Natural killer cell treated with Interleukin-12 subunit alpha and Interleukin-12 subunit beta and Interleukin-15 and Interleukin-18, amount 100 ng/mL, for 72 hours (primary cell): ENCODE measurements around the gene UBE2M. TPM values are rescaled to one million over a fixed set of nuclear protein-coding genes. Genes with fewer than 3 reads are reported as not detected.

Experiments used
- ATAC-seq, 2 donors: fragments of 150-1000 bp; cut with Tn5 transposase in 1 of 2; sonication (Bioruptor Pico), chemical (Tn5 transposase) in 1 of 2; 2 replicates each; pipeline ENCODE4 v1.10.0; 2021
- DNase-seq: peaks from one replicate; pipeline ENCODE4 v3.0.0; 2022; ENCODE audit warnings: low spot score
- H3K27ac Mint-ChIP-seq, 2 donors: 1 replicate in 1 of 2; 2 replicates in 1 of 2; pipeline ENCODE4 v1.8.0; 2022; ENCODE audit warnings: mixed read lengths in 2 of 2, mild to moderate bottlenecking in 1 of 2, moderate library complexity in 1 of 2
- H3K27me3 Mint-ChIP-seq, 2 donors: 1 replicate in 1 of 2; 2 replicates in 1 of 2; pipeline ENCODE4 v1.8.0; 2022; ENCODE audit warnings: mixed read lengths in 2 of 2
- H3K36me3 Mint-ChIP-seq: one replicate; pipeline ENCODE4 v1.8.0; 2022; ENCODE audit warnings: mixed read lengths
- H3K4me1 Mint-ChIP-seq, 2 donors: 1 replicate in 1 of 2; 2 replicates in 1 of 2; pipeline ENCODE4 v1.8.0; 2022; ENCODE audit warnings: low read depth in 2 of 2, mixed read lengths in 2 of 2, mild to moderate bottlenecking in 1 of 2
- H3K4me3 Mint-ChIP-seq: one replicate; pipeline ENCODE4 v1.8.0; 2022; ENCODE audit warnings: mixed read lengths
- H3K9me3 Mint-ChIP-seq: 2 replicates; pipeline ENCODE4 v1.8.0; 2022; ENCODE audit warnings: mixed read lengths
- total RNA-seq, 2 donors: library from RNA; stranded (reverse); gene quantifications; one replicate each; pipeline ENCODE4 v1.2.3, GENCODE V29; 2022

The UBE2M gene
- total RNA-seq, 2 donors from 2014 or later, result 161 to 183 TPM

DNA sequence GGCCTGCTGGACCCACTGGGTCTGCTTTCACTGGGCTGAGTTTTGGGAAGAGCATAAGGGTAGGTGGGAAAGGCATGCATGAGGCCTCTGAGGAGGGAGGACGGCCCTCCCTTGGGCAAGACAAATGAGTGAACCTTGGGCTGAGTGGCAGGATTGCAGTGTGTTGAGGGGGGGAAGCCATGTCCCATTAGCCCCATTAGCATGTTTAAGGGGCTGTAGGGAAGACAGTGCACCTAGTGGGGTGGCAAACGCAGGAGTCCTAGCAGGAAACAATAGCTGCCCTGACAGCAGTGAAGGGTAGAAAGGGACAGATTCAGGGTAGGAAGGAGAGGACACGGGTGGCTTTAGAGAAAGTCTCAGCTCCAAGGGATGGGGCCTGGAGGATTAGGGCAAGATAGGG is 35.7 kb downstream of the UBE2M start:
- no peaks in the 10 kb centered on the region for H3K9me3 Mint-ChIP-seq
- no peak for ATAC-seq
- DNase-seq, result no peak
- H3K27ac Mint-ChIP-seq, result peak overlapping the region in 1 of 2 donors; percentile 47
- H3K4me1 Mint-ChIP-seq, result peaks cover 23 to 29% of the 10 kb centered on the region in 2 donors
- no peaks in the 10 kb centered on the region for H3K27me3 Mint-ChIP-seq
- H3K36me3 Mint-ChIP-seq, result no peaks in the 10 kb centered on the region
- no peak overlapping the region for H3K4me3 Mint-ChIP-seq

DNA sequence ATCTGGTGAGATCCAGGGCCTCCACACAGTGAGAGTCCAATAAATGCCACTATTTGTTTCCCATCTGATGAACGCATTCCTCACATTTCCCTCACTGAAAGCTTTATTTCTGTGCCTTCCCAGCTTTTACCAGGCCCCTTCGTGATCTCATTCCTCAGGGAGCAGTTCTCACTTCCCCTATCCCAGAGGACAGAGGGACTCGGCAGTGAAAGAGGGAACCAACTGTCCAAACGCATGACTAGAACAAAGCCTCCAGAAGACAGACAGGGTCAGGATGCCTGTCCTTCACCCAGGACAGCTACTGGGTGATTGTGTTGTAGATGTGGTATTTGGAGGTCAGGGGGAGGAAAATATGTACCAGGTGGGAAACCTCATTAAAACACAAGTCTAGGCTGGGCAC is 36.8 kb downstream of the UBE2M start:
- DNase-seq (no peak), ATAC-seq (no peak)
- no peaks in the 10 kb centered on the region for H3K27me3 Mint-ChIP-seq
- H3K4me1 Mint-ChIP-seq, result peaks cover 23 to 29% of the 10 kb centered on the region in 2 donors
- H3K27ac Mint-ChIP-seq, result no peak overlapping the region
- no peaks in the 10 kb centered on the region for H3K36me3 Mint-ChIP-seq
- peak overlapping the region; percentile 37 for H3K4me3 Mint-ChIP-seq
- no peaks in the 10 kb centered on the region for H3K9me3 Mint-ChIP-seq

- peak overlapping the region; percentile 96 to 98 for H3K27ac Mint-ChIP-seq
- no peaks in the 10 kb centered on the region for H3K9me3 Mint-ChIP-seq
- no peaks in the 10 kb centered on the region for H3K27me3 Mint-ChIP-seq
- peak overlapping the region; percentile 99 for H3K4me3 Mint-ChIP-seq
- ATAC-seq (no peak), DNase-seq (no peak)
- H3K36me3 Mint-ChIP-seq, result no peaks in the 10 kb centered on the region
- peaks cover 32 to 37% of the 10 kb centered on the region in 2 donors for H3K4me1 Mint-ChIP-seq
These were observed 38.2 kb downstream of the UBE2M start for GRCh38 chr19:58520257-58520599.

GRCh38 chr19:58519355-58520256 is 38.8 kb downstream of the UBE2M start, which contains the start of gene ZBTB45:
ZBTB45 (minus strand) TSS chr19:58519810; CDS start chr19:58517673, 2,137 bp downstream.
- H3K4me3 Mint-ChIP-seq, result peak within 1 kb of the TSS; percentile 99
- H3K9me3 Mint-ChIP-seq, result no peaks in the 10 kb centered on the region
- no peaks in the 10 kb centered on the region for H3K36me3 Mint-ChIP-seq
- peaks cover 34 to 38% of the 10 kb centered on the region in 2 donors for H3K4me1 Mint-ChIP-seq
- H3K27ac Mint-ChIP-seq, result peak within 1 kb of the TSS; percentile 96 to 98
- no peaks in the 10 kb centered on the region for H3K27me3 Mint-ChIP-seq
- ATAC-seq, result peak; percentile 90 to 93
- DNase-seq, result peak; percentile 94

DNA sequence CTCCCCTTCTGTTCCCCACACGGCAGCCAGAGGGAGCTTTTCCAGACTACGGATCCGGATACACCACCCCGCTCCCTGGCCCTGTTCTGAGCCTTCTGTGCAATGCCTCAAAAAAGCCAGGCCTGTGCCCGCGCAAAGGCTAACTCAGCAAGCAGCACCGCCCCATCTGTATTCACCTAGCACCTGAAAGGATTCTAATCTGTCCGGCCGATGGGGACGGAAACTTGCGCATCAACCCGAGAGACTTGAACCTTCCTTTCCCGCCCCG is 39.4 kb downstream of the UBE2M start:
- DNase-seq (no peak), ATAC-seq (peak in 1 of 2 donors; percentile 10)
- Mint-ChIP-seq H3K36me3 (no peaks in the 10 kb centered on the region), H3K27me3 (no peaks in the 10 kb centered on the region), H3K4me1 (peaks cover 38 to 39% of the 10 kb centered on the region in 2 donors), H3K9me3 (no peaks in the 10 kb centered on the region), H3K27ac (peak overlapping the region; percentile 96 to 98), H3K4me3 (peak overlapping the region; percentile 99)

DNA sequence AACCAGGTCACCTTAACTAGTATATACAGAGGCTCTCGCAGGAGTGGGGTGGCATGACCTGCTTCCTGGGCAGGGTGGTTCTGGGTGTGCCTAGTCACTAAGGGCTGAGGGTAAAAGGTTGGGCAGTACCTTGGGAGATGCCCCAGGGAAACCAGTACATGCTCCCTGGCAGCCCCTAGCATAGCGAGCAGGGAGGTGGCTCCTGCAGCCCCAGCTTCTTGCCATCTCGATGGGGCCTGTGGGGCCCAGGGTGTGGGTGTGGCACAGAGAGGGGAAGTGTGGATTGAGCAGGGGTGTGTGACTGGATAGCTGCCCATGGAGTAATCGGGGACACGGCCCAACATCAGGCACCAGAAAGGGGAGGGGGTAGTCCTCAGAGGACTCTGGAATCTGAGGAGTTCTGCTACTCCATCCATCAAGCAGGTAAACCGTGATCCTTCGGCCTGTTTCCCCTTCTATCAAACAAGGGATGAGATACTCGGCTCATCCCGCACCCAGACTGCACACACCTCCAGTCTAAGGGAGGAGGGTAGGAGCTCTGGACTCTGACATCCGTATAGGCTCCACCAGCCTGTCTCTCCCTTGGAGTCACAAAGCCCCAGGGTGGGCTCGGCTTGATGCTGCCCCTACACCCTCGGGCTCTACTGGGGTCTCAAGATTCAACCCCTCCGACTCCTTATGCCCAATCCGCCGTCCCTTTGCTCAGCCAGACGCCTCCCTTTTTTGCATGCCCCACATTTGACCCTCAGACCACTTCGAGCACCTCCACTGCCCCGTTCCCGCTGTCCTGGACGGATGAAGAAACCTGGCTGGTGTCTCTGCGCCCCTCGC is 39.9 kb downstream of the UBE2M start:
- Mint-ChIP-seq H3K9me3 (no peaks in the 10 kb centered on the region), H3K36me3 (no peaks in the 10 kb centered on the region), H3K27ac (peak overlapping the region; percentile 96 to 98), H3K4me1 (peaks cover 38 to 43% of the 10 kb centered on the region in 2 donors), H3K4me3 (peak overlapping the region; percentile 99), H3K27me3 (no peaks in the 10 kb centered on the region)
- DNase-seq (no peak), ATAC-seq (no peak)

DNA sequence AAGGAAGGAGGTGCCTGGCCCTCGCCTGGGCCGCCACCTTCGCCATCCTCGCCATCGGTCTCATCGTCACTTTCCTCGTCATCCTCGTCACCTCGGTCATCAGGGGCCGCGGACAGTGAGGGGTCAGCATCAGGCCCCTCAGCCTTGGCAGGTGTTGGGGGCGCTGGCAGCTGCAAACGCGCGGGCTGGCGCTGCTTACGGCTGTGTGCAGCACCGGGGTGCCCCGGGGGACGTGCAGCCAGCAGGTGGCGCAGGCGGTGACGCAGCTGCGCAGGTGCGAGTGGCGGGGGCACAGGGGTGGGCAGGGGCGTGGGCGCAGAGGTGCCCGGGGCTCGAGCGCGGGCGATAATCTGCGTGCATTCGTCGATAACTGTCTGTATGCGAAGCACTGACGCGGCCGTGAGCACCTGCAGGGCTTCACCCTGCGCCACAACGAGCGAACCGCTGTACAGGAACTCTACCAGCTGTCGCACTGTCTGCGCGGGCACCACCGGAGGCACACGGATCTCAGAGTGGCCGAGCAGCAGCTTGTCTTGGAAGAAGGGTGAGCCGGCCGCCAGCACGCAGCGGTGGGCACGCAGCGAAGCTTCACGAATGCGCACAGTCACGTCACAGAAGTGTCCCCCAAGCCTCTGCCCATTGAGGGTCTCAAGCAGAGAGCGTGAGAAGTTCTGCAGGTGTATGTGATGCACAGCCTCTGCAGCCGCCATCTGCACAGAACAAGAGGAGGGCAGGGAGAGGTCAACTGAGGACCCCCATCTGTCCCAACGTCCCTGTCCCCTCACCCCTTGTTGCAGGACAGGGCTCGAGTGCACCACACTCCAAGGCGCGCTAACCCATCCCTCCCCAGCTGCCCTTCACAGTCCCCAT is 41.2 kb downstream of the UBE2M start:
- DNase-seq, result no peak
- no peak overlapping the region for H3K27ac Mint-ChIP-seq

GRCh38 chr19:58516246-58516836 is 42.1 kb downstream of the UBE2M start:
- H3K4me1 Mint-ChIP-seq, result peaks cover 38 to 40% of the 10 kb centered on the region in 2 donors
- no peaks in the 10 kb centered on the region for H3K36me3 Mint-ChIP-seq
- DNase-seq (no peak), ATAC-seq (no peak)
- H3K9me3 Mint-ChIP-seq, result no peaks in the 10 kb centered on the region
- H3K27me3 Mint-ChIP-seq, result no peaks in the 10 kb centered on the region
- H3K27ac Mint-ChIP-seq, result peak overlapping the region in 1 of 2 donors; percentile 40
- H3K4me3 Mint-ChIP-seq, result no peak overlapping the region

More for the DNA sequence above, 41.2 kb downstream of the UBE2M start:
- H3K4me3 Mint-ChIP-seq, result peak overlapping the region; percentile 99
- ATAC-seq, result no peak
- no peaks in the 10 kb centered on the region for H3K9me3 Mint-ChIP-seq
- no peaks in the 10 kb centered on the region for H3K36me3 Mint-ChIP-seq
- peaks cover 38 to 40% of the 10 kb centered on the region in 2 donors for H3K4me1 Mint-ChIP-seq
- H3K27me3 Mint-ChIP-seq, result no peaks in the 10 kb centered on the region

GRCh38 chr19:58515259-58515658 is 43.2 kb downstream of the UBE2M start:
- H3K36me3 Mint-ChIP-seq, result no peaks in the 10 kb centered on the region
- H3K27ac Mint-ChIP-seq, result peak overlapping the region; percentile 40 to 49
- no peak for DNase-seq
- peaks cover 34 to 39% of the 10 kb centered on the region in 2 donors for H3K4me1 Mint-ChIP-seq
- peak overlapping the region; percentile 75 for H3K4me3 Mint-ChIP-seq
- no peaks in the 10 kb centered on the region for H3K9me3 Mint-ChIP-seq
- ATAC-seq, result no peak
- H3K27me3 Mint-ChIP-seq, result no peaks in the 10 kb centered on the region

DNA sequence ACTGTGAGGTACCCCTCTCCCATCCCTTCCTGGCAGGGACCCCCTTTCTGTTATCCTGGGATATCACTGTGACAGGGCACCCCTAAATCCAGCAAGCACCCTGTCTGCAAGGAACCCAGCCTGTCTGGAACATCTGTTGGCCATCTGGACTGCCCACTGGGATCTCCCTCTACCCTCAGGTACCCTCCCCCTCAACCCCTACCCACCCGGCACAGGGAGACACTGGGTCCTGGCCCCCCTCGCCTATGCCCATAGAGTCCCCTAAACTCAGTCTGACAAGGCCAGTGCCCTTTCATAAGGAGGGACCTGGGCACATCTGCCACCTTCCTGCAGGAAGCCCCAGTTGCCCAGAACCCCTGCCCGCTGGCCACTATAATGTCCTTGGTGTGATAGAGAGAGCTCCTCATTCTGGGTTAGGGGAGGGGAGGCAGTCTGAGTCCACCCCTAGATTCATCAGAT is 43.8 kb downstream of the UBE2M start:
- H3K9me3 Mint-ChIP-seq, result no peaks in the 10 kb centered on the region
- H3K4me1 Mint-ChIP-seq, result peaks cover 27 to 34% of the 10 kb centered on the region in 2 donors
- peak overlapping the region; percentile 81 for H3K4me3 Mint-ChIP-seq
- no peaks in the 10 kb centered on the region for H3K36me3 Mint-ChIP-seq
- DNase-seq (no peak), ATAC-seq (no peak)
- H3K27ac Mint-ChIP-seq, result peak overlapping the region in 1 of 2 donors; percentile 42
- H3K27me3 Mint-ChIP-seq, result no peaks in the 10 kb centered on the region

DNA sequence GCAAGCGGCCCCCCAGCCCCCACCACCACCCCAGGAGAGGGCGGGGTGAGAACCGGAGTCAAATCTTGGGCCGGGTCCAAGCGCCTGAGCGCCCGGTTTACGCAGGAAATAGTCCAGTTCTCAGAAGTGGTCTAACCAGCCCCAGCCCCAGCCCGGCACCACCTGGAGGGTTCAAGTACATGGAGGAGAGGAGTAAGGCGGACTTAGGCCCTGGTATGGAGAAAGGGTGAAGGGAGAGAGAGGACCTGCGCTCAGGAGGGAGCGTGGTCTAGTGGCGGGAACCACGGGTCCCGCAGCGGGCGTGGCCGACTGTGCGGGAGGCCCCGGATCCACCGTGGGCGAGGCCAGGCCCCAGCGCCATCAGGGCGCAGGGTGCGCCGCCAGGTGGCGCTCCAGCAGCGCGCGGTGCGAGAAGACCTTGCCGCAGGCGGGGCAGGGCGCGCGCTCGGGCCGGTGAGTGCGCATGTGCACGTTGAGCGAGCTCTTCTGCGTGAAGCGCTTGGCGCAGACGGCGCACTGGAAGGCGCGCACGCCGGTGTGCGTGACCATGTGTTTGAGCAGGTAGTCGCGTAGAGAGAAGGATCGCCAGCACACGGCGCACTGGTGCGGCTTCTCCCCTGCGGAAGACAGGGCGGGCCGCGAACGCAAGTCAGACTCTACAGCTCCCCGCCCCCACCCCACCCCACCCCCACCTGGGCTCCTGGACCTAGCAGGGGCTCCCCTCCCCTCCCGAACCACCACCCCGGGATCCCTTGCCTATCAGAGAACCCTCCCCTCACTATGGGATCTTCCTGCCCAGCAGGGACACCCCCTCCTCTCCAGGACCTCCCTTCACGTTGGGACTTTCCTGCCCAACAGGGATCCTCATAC is 44.5 kb downstream of the UBE2M start:
- DNase-seq, result peak; percentile 96
- H3K36me3 Mint-ChIP-seq, result no peaks in the 10 kb centered on the region
- H3K4me3 Mint-ChIP-seq, result peak overlapping the region; percentile 81
- no peaks in the 10 kb centered on the region for H3K27me3 Mint-ChIP-seq
- peak; percentile 94 to 95 for ATAC-seq
- H3K27ac Mint-ChIP-seq, result peak overlapping the region in 1 of 2 donors; percentile 42
- H3K9me3 Mint-ChIP-seq, result no peaks in the 10 kb centered on the region
- H3K4me1 Mint-ChIP-seq, result peaks cover 20 to 30% of the 10 kb centered on the region in 2 donors

DNA sequence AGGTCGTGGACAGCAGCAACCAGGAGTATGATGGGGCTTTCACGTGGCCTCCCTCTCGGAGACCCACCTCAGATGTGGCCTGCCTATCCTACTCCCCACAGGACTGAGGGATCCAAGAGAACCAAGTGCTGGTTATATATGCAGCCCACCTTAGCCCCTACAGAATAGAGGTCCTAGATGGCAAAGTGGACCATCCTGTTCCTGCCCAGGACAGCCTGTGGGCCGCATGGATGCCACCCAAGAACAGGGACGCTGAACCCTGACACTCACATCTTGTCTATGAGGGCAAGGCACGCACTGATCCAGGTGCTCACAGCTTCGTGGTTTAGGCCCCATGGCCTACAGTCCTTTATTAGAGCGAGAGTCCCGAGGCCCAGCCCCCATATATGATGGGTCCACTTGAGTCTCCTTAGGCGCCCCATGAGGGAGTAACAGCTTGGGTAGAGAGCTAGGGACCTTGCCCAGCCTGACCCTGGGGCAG is 45.2 kb downstream of the UBE2M start:
- Mint-ChIP-seq H3K27me3 (no peaks in the 10 kb centered on the region), H3K4me3 (peak overlapping the region; percentile 81), H3K9me3 (no peaks in the 10 kb centered on the region), H3K27ac (peak overlapping the region in 1 of 2 donors; percentile 42), H3K4me1 (peaks cover 14 to 27% of the 10 kb centered on the region in 2 donors), H3K36me3 (no peaks in the 10 kb centered on the region)
- no peak for ATAC-seq
- no peak for DNase-seq
